Measurements from ENCODE around the gene NTRK1. TPM values are rescaled to one million over a fixed set of nuclear protein-coding genes. Genes with fewer than 3 reads are reported as not detected.

NTRK1 gene
- total RNA-seq, 1 experiment from 2014 or later, result not detected

Other genes with a start within 250 kb of the NTRK1 start
- not detected in 2 replicates for gene HAPLN2, start 241.4 kb upstream of the NTRK1 start, total RNA-seq (2014; rRNA removed; shearing (Covaris generic))
- gene BCAN, start 218.7 kb upstream of the NTRK1 start, total RNA-seq (2014; rRNA removed; shearing (Covaris generic)), result 0.12 TPM in 1 of 2 replicates, not detected in the other
- 24.2 and 39.1 TPM in 2 replicates for gene NES, start 183.5 kb upstream of the NTRK1 start, total RNA-seq (2014; rRNA removed; shearing (Covaris generic))
- 66.6 and 81.6 TPM in 2 replicates for gene CRABP2, start 155.3 kb upstream of the NTRK1 start, total RNA-seq (2014; rRNA removed; shearing (Covaris generic))
- gene METTL25B, start 132.4 kb upstream of the NTRK1 start, total RNA-seq (2014; rRNA removed; shearing (Covaris generic)), result 6.4 and 6.9 TPM in 2 replicates
- 14.3 and 16.4 TPM in 2 replicates for gene ISG20L2, start 132.1 kb upstream of the NTRK1 start, total RNA-seq (2014; rRNA removed; shearing (Covaris generic))
- 57.9 and 68.2 TPM in 2 replicates for gene MRPL24, start 119.8 kb upstream of the NTRK1 start, total RNA-seq (2014; rRNA removed; shearing (Covaris generic))
- 230 and 306 TPM in 2 replicates for gene HDGF, start 109.2 kb upstream of the NTRK1 start, total RNA-seq (2014; rRNA removed; shearing (Covaris generic))
- gene PRCC, start 93.3 kb upstream of the NTRK1 start, total RNA-seq (2014; rRNA removed; shearing (Covaris generic)), result 18.1 and 25.0 TPM in 2 replicates
- 0.48 TPM in 1 of 2 replicates, not detected in the other for gene SH2D2A, start 44.0 kb upstream of the NTRK1 start, total RNA-seq (2014; rRNA removed; shearing (Covaris generic))
- not detected in 2 replicates for gene INSRR, start 1.7 kb upstream of the NTRK1 start, total RNA-seq (2014; rRNA removed; shearing (Covaris generic))
- gene PEAR1, start 32.9 kb downstream of the NTRK1 start, total RNA-seq (2014; rRNA removed; shearing (Covaris generic)), result not detected in 2 replicates
- not detected in 2 replicates for gene LRRC71, start 59.8 kb downstream of the NTRK1 start, total RNA-seq (2014; rRNA removed; shearing (Covaris generic))
- 11.4 and 12.5 TPM in 2 replicates for gene ARHGEF11, start 184.9 kb downstream of the NTRK1 start, total RNA-seq (2014; rRNA removed; shearing (Covaris generic))
- gene ETV3L, start 238.9 kb downstream of the NTRK1 start, total RNA-seq (2014; rRNA removed; shearing (Covaris generic)), result not detected in 2 replicates

All from RPMI7951 (cell line).